HepG2 (cell line): ENCODE results near the gene MEAF6. TPM values are rescaled to one million over a fixed set of nuclear protein-coding genes. Genes with fewer than 3 reads are reported as not detected.
A peak's percentile ranks its signal among the peaks of the same experiment; 100 is the strongest.

Source experiments
- ARHGAP35 ChIP-seq: sonication (generic); formaldehyde crosslinking; IDR thresholded peaks from 2 replicates; pipeline ENCODE4 v1.9.0; 2022; ENCODE audit warnings: mild to moderate bottlenecking, inconsistent platforms, moderate library complexity, missing genetic modification reagents, borderline replicate concordance
- DMAP1 ChIP-seq: IDR thresholded peaks from 2 replicates; pipeline ENCODE4 v1.6.1; 2016
- DRAP1 ChIP-seq: IDR thresholded peaks from 2 replicates; pipeline ENCODE4 v1.6.1; 2016; ENCODE audit warnings: missing genetic modification reagents, missing compliant biosample characterization
- FOSL2 ChIP-seq: sonication (generic); formaldehyde crosslinking; IDR thresholded peaks from 2 replicates; pipeline ENCODE4 v1.4.0; 2020; ENCODE audit warnings: missing genetic modification reagents
- GABPB1 ChIP-seq: IDR thresholded peaks from 2 replicates; pipeline ENCODE4 v1.6.1; 2016; ENCODE audit warnings: mild to moderate bottlenecking, missing genetic modification reagents, moderate library complexity, missing compliant biosample characterization
- KDM5A ChIP-seq: fragments of 200-600 bp; sonication (generic); IDR thresholded peaks from 2 replicates; pipeline ENCODE4 v1.7.0; 2018; ENCODE audit warnings: antibody characterized with exemption, mild to moderate bottlenecking, low read length, borderline replicate concordance
- MYNN ChIP-seq: sonication (generic); formaldehyde crosslinking; IDR thresholded peaks from 2 replicates; pipeline ENCODE4 v1.4.0; 2020; ENCODE audit warnings: mild to moderate bottlenecking, low read depth, missing genetic modification reagents
- NAIF1 ChIP-seq: sonication (generic); formaldehyde crosslinking; IDR thresholded peaks from 2 replicates; pipeline ENCODE4 v1.5.0; 2020; ENCODE audit warnings: mild to moderate bottlenecking, missing genetic modification reagents, borderline replicate concordance
- POLR2G ChIP-seq: fragments of 200-400 bp; formaldehyde crosslinking; IDR thresholded peaks from 2 replicates; pipeline ENCODE4 v1.6.1; 2018; ENCODE audit warnings: mild to moderate bottlenecking, low read depth, low read length, moderate library complexity
- REPIN1 ChIP-seq: sonication (generic); formaldehyde crosslinking; IDR thresholded peaks from 2 replicates; pipeline ENCODE4 v1.8.0; 2022; ENCODE audit warnings: missing genetic modification reagents, low read depth, mild to moderate bottlenecking, borderline replicate concordance
- SOX5 ChIP-seq: IDR thresholded peaks from 2 replicates; pipeline ENCODE4 v1.6.1; 2016; ENCODE audit warnings: borderline replicate concordance
- ZNF256 ChIP-seq: sonication (generic); formaldehyde crosslinking; conservative IDR thresholded peaks from 2 replicates; pipeline ENCODE4 v1.4.0; 2020; ENCODE audit warnings: missing genetic modification reagents
- ZNF292 ChIP-seq: sonication (generic); formaldehyde crosslinking; IDR thresholded peaks from 2 replicates; pipeline ENCODE4 v1.8.1; 2022; ENCODE audit warnings: mild to moderate bottlenecking, low read depth, missing genetic modification reagents, borderline replicate concordance
- ZNF343 ChIP-seq: sonication (generic); formaldehyde crosslinking; IDR thresholded peaks from 2 replicates; pipeline ENCODE4 v1.4.0; 2020; ENCODE audit warnings: mild to moderate bottlenecking, missing genetic modification reagents
- ZNF550 ChIP-seq: sonication (generic); formaldehyde crosslinking; IDR thresholded peaks from 2 replicates; pipeline ENCODE4 v1.4.0; 2020; ENCODE audit warnings: mild to moderate bottlenecking, missing genetic modification reagents, borderline replicate concordance
- ZNF687 ChIP-seq: sonication (generic); formaldehyde crosslinking; IDR thresholded peaks from 2 replicates; pipeline ENCODE4 v1.5.1; 2020; ENCODE audit warnings: mild to moderate bottlenecking, missing genetic modification reagents, moderate library complexity
- ZNF737 ChIP-seq: sonication (generic); formaldehyde crosslinking; IDR thresholded peaks from 2 replicates; pipeline ENCODE4 v1.5.0; 2020; ENCODE audit warnings: missing genetic modification reagents, mild to moderate bottlenecking, borderline replicate concordance
- polyA plus RNA-seq, 8 experiments: library from polyadenylated mRNA; depleted of rRNA in 3 of 8; stranded (reverse) in 7 of 8; unstranded in 1 of 8; fragments of >200 nt; fragmentation: Illumina TruSeq in 4 of 8; extraction: Trizol in 4 of 8; gene quantifications; 2 replicates each; pipeline versions ENCODE4 v1.2.1 to v1.2.3, GENCODE V29; 2011 to 2016; ENCODE audit warnings: low read depth in 4 of 8, missing spikeins in 1 of 8, mixed read lengths in 1 of 8; ENCODE audit not compliant: insufficient read depth in 1 of 8
- total RNA-seq, 5 experiments: library from RNA; depleted of rRNA; stranded (reverse); fragments of >200 nt; fragmentation: Illumina TruSeq; extraction: Trizol; gene quantifications; 2 replicates each; pipeline ENCODE4 v1.2.3, GENCODE V29; 2016; ENCODE audit warnings: low read depth in 1 of 5
- TF ChIP-seq, protein P1 (sequence below): sonication (generic); formaldehyde crosslinking; IDR thresholded peaks from 2 replicates; pipeline ENCODE4 v1.5.1; 2020; ENCODE audit warnings: mild to moderate bottlenecking, missing genetic modification reagents, moderate library complexity
- TF ChIP-seq, protein P2 (sequence below): sonication (generic); formaldehyde crosslinking; IDR thresholded peaks from 2 replicates; pipeline ENCODE4 v1.4.0; 2020; ENCODE audit warnings: missing genetic modification reagents
- TF ChIP-seq, protein P3 (sequence below): fragments of 450-650 bp; IDR thresholded peaks from 2 replicates; pipeline ENCODE4 v1.6.1; 2016

Gene MEAF6
- total and polyA plus RNA-seq, 2 of the 13 experiments (the other 11 are each of a cell fraction or from before 2014, with no cell fraction given), result 29.5 to 45.6 TPM

GRCh38 chr1:37475380-37476086 is 39.0 kb downstream of the MEAF6 start (continued):
- no peak for TF ChIP-seq DRAP1
- TF ChIP-seq NAIF1 (CRISPR knock-in tag), result no peak
- no peak for TF ChIP-seq POLR2G
- TF ChIP-seq SOX5, result no peak
- no peak for TF ChIP-seq FOSL2 (CRISPR knock-in tag)
- no peak for TF ChIP-seq REPIN1 (CRISPR knock-in tag)
- TF ChIP-seq MYNN (CRISPR knock-in tag), result no peak
- TF ChIP-seq ZNF737 (CRISPR knock-in tag), result no peak
- no peak for TF ChIP-seq ZNF292 (CRISPR knock-in tag)
- 0 out of 2 replicates have a peak, but pooled peaks have one; percentile 36 for TF ChIP-seq GABPB1 (CRISPR knock-in tag)
- TF ChIP-seq DMAP1 (CRISPR knock-in tag), result no peak
- TF ChIP-seq ZNF550, result peak; percentile 87; the same call in 1 of the 2 replicates
- TF ChIP-seq, protein P1, sequence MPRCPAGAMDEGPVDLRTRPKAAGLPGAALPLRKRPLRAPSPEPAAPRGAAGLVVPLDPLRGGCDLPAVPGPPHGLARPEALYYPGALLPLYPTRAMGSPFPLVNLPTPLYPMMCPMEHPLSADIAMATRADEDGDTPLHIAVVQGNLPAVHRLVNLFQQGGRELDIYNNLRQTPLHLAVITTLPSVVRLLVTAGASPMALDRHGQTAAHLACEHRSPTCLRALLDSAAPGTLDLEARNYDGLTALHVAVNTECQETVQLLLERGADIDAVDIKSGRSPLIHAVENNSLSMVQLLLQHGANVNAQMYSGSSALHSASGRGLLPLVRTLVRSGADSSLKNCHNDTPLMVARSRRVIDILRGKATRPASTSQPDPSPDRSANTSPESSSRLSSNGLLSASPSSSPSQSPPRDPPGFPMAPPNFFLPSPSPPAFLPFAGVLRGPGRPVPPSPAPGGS (CRISPR knock-in tag), result no peak
- no peak for TF ChIP-seq ARHGAP35 (CRISPR knock-in tag)
- no peak for TF ChIP-seq ZNF256 (CRISPR knock-in tag)
- peak; percentile 42 for TF ChIP-seq ZNF687 (CRISPR knock-in tag)
- TF ChIP-seq ZNF343 (CRISPR knock-in tag), result 0 out of 2 replicates have a peak, but pooled peaks have one; percentile 35
- TF ChIP-seq, protein P2, sequence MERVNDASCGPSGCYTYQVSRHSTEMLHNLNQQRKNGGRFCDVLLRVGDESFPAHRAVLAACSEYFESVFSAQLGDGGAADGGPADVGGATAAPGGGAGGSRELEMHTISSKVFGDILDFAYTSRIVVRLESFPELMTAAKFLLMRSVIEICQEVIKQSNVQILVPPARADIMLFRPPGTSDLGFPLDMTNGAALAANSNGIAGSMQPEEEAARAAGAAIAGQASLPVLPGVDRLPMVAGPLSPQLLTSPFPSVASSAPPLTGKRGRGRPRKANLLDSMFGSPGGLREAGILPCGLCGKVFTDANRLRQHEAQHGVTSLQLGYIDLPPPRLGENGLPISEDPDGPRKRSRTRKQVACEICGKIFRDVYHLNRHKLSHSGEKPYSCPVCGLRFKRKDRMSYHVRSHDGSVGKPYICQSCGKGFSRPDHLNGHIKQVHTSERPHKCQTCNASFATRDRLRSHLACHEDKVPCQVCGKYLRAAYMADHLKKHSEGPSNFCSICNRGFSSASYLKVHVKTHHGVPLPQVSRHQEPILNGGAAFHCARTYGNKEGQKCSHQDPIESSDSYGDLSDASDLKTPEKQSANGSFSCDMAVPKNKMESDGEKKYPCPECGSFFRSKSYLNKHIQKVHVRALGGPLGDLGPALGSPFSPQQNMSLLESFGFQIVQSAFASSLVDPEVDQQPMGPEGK (CRISPR knock-in tag), result no peak
- TF ChIP-seq KDM5A, result no peak
- TF ChIP-seq, protein P3, sequence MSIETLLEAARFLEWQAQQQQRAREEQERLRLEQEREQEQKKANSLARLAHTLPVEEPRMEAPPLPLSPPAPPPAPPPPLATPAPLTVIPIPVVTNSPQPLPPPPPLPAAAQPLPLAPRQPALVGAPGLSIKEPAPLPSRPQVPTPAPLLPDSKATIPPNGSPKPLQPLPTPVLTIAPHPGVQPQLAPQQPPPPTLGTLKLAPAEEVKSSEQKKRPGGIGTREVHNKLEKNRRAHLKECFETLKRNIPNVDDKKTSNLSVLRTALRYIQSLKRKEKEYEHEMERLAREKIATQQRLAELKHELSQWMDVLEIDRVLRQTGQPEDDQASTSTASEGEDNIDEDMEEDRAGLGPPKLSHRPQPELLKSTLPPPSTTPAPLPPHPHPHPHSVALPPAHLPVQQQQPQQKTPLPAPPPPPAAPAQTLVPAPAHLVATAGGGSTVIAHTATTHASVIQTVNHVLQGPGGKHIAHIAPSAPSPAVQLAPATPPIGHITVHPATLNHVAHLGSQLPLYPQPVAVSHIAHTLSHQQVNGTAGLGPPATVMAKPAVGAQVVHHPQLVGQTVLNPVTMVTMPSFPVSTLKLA, result peak; percentile 30; the same call in 1 of the 2 replicates
